Activated T-helper 1 cell treated with Interleukin-2 at 50 U/mL for 16 hours (primary cell): Measurements from ENCODE around the gene SRPK2.
"Not testable (repeated sequence)": the region's sequence is repeated elsewhere in the genome, so short reads cannot be mapped to it uniquely, and the experiment has no call there.

Experiments used
- DNase-seq: peaks from one replicate; pipeline ENCODE4 v3.0.0-alpha.2; 2020; ENCODE audit warnings: low read depth

Gene SRPK2

DNA sequence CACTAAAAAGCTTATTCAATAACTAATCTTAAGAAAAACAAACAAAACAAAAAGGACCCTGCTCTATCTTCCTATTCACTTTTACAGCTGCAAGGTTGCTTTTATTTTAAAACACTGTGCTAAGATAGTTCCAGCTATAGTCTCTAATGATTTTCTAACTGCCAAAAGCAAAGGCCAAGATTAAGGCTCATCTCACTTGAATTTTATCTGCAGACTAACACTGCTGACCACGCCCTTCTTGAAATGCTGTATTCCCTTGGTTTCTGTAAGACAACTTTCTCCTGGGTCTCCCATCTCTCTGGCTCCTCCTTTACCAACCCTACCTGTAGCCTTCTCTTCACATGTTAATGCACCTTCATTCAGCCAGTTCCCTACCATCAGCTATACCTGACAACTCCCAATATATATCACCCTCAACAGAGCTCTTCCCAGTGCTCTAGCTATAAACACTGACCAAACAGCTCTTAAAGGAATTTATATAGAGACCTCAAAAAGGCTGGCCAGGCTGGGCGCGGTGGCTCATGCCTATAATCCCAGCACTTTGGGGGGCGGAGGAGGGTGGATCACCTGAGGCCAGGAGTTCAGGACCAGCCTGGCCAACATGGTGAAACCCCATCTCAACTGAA, 11.7 kb downstream of the SRPK2 start:
- no peak for DNase-seq

DNA sequence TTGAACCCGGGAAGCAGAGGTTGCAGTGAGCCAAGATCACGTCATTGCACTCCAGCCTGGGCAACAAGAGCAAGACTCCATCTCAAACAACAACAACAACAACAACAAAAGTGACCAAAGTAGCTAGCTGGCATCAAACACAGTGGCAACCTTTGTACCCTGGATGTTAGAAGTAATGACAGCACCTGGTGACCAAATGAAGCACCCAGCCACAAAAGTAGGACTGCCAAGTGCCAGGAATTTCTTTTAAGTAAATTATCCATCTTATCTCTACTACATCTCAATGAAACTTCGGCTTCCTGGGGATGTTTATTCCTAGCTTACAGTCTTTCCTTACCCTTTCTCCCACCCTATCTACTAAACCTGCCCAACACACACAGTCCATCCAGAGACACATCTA, 18.8 kb downstream of the SRPK2 start:
- DNase-seq = no peak

DNA sequence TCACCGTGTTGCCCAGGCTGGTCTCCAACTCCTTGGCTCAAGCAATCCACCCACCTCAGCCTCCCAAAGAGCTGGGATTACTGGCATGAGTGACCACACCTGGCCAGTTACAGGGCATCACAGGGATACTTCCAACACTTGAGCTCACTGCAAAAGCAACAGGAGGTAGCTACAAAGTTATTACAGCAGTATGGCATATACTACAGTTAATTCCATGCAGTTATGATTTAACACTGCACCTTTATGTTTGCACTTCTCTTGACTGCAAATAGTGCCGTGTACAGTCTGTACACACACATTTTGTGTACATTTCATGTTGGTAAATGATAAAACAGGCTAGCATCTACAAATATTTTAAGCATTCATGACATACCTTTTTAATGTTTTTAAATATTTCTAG, 21.3 kb downstream of the SRPK2 start:
- no peak for DNase-seq

DNA sequence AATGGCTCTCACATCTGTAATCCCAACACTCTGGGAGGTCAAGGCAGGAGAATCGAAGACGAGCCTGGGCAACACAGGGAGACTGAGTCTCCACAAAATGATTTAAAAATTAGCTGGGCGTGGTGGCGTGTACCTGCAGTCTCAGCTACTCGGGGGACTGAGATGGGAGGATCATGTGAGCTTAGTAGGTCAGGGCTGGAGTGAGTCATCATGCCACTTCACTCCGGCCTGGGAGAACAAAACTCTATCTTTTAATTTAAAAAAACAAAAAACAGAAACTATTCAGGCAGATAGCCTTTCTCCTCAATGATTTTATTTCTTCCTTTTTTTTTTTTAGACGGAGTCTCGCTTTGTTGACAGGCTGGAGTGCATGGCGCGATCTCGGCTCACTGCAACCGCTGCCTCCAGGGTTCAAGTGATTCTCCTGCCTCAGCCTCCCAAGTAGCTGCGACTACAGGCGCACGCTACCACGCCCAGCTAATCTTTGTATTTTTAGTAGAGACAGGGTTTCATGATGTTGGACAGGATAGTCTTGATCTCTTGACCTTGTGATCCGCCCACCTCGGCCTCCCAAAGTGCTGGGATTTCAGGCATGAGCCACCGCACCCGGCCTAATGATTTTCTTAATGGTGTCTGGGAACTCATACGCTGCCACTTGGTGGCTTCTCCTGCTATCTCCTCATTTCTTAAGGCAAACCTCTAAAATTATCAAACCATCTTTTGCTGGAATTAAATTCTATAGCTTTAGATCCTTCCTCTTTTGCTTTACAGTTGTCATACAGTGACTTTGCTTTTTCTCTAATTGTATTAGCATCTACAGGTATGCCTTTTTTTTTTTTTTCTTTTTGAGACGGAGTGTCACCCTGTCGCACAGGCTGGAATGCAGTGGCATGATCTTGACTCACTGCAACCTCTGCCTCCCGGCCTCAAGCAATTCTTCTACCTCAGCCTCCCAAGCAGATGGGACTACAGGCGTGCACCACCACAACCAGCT, 22.9 kb downstream of the SRPK2 start:
- DNase-seq = no peak

DNA sequence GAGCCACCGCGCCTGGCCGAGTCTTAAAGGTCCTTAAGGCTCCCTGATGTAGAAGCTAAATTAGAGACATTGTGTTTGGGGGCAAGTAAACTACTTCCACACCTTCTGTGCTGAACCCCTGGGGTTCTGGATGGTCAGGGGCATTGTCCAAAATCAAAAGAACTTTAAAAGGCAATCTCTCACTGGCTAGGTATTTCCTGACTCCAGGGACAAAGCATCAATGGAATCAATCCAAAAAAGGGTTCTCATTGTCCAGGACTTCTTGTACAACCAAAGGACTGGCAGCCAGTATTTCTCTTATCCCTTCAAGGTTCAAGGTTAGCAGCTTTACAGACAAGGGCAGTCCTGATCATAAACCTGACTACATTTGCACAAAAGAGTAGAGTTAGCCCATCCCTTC, 24.0 kb downstream of the SRPK2 start:
- no peak for DNase-seq

DNA sequence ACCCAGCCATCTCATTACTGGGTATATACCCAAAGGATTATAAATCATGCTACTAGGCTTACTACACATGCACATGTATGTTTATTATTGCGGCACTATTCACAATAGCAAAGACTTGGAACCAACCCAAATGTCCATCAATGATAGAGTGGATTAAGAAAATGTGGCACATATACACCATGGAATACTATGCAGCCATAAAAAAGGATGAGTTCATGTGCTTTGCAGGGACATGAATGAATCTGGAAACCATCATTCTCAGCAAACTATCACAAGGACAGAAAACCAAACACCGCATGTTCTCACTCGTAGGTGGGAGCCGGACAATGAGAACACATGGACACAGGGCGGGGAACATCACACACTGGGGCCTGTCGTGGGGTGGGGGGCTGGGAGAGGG, 25.1 kb downstream of the SRPK2 start:
- not testable (repeated sequence) for DNase-seq

DNA sequence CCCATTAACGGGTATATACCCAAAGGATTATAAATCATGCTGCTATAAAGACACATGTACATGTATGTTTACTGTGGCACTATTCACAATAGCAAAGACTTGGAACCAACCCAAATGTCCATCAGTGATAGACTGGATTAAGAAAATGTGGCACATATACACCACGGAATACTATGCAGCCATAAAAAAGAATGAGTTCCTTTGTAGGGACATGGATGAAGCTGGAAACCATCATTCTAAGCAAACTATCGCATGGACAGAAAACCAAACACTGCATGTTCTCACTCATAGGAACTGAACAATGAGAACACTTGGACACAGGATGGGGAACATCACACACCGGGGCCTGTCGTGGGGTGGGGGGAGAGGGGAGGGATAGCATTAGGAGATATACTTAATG, 26.0 kb downstream of the SRPK2 start:
- DNase-seq = not testable (repeated sequence)

DNA sequence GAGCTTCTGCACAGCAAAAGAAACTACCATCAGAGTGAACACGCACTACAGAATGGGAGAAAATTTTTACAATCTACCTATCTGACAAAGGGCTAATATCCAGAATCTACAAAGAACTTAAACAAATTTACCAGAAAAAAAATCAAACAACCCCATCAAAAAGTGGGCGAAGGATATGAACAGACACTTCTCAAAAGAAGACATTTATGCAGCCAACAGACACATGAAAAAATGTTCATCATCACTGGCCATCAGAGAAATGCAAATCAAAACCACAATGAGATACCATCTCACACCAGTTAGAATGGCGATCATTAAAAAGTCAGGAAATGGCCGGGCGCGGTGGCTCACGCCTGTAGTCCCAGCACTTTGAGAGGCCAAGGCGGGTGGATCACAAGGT, 26.7 kb downstream of the SRPK2 start:
- DNase-seq = not testable (repeated sequence)

DNA sequence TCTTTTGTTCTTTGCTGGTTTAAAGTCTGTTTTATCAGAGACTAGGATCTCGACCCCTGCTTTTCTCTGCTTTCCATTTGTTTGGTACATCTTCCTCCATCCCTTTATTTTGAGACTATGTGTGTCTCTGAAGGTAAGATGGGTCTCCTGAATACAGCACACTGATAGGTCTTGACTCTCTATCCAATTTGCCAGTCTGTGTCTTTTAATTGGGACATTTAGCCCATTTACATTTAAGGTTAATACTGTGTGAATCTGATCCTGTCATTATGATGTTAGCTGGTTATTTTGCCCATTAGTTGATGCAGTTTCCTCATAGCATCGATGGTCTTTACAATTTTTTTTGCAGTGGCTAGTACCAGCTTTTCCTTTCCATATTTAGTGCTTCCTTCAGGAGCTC, 28.6 kb downstream of the SRPK2 start:
- DNase-seq = not testable (repeated sequence)

DNA sequence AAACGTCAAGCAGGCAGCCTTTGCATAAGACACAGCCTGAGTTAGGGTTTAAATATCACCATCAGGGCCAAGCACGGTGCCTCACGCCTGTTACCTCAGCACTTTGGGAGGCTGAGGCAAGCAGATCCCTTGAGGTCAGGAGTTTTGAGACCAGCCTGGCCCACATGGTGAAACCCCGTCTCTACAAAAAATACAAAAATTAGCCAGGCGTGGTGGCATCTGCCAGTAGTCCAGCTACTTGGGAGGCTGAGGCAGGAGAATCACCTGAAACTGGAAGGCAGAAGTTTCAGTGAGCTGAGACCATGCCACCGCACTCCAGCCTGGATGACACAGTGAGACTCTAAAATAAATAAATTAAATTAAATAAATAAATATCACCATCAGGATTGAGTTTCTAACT, 33.0 kb downstream of the SRPK2 start:
- no peak for DNase-seq

DNA sequence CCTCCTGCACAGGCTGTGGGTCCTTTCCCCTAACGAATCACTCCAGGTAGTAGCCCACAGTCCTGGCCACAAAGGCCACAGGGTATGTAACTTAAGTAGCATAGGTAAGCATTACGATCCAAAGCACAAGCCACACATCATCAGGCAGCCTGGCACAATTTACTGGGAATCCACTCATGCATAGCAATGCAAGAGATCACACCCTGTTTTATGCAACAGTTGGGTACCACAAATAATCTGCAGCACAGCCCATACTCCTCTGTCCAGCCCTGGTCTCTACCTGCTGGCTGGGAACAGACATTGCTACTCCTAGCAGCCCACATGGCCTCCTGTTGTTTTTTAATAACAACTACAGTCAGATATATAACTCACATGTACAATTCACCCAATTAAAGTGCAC, 34.3 kb downstream of the SRPK2 start:
- DNase-seq = no peak

DNA sequence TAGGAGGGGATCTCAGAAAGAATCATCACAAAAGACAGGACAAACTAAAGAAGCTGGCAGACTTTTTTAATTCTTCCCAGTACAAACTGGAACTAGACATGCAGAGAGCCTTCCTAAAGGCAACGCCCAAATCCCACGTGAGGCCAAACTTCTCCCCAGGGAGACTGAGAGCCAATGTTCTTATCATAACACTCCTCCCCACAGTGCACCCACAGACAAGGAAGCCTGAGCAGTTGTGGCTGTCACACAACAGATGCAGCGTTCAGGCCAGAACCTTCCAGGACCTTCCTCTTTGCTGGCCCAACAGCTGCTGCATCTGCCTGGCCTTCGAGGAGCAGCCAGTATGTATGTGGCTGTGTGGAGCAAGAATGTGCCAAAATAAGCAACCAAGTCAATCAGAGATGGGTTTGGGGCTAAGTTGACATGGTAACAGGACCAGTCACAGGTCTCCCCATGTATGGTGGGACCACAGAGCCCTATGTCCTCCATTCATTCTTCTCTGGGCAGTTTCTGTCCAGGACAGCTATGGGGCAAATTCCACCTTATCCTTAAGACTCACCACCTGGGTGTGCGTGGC, 34.9 kb downstream of the SRPK2 start:
- DNase-seq = no peak

DNA sequence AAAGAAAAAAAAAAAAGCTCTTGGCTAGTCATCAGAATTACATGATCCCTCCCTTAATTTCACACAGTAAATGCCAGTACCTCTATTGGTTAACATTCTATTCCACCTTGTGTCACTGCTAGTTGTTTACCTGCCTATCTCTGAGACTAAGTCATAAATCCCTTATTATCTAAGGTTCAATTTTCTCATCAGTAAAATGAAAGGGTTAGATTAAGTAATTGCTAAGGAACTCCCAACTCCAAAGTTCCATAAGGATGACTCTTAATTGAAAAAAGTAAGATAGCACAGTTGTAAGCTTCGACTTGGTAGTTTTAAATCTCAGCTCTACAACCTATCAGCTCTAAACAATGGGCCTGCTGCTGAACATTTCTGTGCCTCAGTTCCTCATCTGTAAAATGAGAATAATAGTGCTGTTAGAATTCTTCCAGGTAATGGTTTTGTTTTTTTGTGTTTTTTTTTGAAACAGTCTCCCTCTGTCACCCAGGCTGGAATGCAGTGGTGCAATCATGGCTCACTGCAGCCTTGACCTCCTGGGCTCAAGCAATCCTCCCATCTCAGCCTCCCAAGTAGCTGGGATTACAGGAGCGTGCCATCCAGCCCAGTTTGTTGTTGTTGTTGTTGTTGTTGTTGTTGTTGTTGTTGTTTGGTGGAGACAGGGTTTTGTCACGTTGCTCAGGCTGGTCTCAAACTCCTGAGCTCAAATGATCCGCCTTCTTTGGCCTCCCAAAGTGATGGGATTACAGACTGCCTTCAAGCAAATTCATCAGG, 35.6 kb downstream of the SRPK2 start:
- DNase-seq = no peak

DNA sequence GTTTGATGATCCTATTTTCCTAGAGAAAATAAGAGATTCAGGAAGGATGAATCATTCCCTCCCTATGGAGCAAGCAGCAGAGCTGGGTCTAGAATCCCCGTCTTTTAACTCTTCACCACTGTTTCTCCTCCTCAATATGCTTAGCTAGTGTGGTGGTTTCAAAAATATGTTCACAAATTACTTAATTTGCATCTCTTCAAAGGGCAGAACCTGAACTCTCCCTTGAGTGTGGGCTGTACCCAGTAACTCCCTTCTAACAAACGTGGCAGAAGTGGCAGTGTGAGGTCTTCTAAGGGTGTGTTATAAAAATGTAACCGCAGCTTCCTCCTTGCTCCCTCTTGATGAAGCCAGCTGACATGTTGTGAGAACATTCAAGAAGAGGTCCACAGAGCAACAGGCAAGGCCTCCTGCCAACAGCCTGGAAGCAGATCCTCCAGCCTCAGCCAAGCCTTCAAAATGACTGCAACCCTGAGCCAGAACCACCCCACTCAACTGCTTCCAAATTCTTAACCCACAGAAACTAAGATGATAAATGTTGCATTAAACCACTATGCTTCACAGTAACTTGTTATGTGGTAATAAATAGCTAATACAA, 36.6 kb downstream of the SRPK2 start:
- peak; percentile 31 for DNase-seq

DNA sequence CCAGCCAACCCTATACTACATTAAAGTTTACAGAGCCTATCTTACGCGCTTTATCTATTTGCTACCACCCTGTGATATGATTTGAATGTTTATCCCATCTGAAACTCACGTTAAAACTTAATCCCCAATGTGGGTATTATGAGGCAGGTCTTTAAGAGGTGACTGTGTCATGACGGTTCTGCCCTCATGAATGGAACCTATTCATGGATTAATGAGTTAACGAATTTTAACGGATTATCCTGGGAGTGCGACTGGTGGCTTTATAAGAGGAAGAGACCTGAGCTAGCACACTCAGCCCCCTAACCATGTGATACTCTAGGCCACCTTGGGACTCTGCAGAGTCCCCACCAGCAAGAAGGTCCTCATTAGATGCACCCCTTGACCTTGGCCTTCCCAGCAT, 37.8 kb downstream of the SRPK2 start:
- DNase-seq = no peak

DNA sequence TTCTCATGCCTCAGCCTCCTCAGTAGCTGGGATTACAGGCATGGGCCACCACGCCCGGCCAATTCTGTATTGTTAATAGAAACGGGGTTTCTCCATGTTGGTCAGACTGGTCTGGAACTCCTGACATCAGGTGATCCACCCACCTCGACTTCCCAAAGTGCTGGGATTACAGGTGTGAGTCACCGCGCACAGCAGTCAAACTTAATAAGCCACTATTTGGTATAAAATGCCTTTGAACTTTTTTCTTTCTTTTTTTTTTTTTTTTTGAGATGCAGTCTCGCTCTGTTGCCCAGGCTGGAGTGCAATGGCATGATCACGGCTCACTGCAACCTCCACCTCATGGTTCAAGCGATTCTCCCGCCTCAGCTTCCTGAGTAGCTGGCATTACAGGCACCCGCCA, 40.5 kb downstream of the SRPK2 start:
- not testable (repeated sequence) for DNase-seq

DNA sequence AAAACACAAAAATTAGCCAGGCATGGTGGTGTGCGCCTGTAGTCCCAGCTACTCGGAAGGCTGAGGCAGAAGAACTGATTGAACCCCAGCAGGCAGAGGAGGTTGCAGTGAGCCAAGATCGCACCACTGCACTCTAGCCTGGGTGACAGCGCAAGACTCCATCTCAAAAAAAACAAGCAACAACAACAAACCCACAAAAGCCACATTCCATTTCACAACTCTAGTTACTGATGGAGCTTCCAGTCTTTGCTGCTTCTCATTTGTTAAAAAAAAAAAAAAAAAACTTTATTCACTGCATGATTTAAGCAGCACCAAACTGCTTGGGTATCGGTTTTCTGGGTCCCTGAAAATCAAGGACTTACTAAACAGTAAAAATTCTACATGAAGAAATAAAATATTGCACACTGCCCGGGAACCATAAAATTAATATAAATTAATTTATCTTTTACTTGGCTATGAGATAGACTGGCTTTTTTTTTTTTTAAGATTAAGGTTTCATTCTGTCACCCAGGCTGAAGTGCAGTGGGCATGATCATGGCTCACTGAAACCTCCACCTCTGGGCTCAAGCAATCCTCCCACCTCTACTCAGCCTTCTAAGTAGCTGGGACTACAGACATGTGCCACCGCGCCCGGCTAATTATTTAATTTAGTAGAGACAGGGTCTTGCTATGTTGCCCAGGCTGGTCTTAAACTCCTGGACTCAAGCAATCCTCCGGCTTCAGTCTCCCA, 42.0 kb downstream of the SRPK2 start:
- no peak for DNase-seq

DNA sequence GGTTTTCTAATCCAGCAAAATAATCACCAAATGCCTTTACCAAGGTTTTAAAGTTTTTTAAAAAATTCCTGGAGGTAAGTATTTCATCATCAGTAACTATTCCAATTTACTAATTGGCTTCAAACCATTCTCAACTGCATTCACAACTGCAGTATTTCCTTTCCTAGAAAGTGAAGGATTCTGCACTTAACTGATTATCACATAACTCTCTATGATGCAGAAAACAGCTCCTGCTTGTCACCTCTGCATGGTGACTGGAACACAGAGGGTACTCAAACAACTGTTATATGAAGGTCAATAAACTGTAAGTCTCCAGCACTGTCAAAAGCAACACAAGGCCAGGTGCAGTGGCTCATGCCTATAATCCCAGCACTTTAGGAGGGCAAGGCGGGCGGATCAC, 42.6 kb downstream of the SRPK2 start:
- DNase-seq = no peak

DNA sequence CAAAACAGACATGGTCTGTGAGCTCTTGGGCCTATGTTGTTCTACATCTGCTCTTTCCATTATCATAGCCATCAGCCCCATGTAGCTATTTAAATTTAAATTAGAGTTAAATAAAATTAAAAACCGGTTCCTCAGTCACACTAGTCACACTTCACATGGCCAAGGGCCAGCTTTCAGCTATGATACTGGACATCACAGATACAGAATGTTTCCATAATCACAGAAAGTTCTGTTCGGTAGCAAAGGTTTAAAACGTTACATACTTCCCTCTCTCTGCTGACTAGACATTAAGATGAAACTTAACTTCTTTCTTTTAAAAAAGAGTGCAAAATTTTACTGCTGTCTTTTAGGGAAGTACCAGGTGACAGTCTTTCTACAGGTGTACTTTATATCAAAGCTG, 43.0 kb downstream of the SRPK2 start:
- DNase-seq = no peak

DNA sequence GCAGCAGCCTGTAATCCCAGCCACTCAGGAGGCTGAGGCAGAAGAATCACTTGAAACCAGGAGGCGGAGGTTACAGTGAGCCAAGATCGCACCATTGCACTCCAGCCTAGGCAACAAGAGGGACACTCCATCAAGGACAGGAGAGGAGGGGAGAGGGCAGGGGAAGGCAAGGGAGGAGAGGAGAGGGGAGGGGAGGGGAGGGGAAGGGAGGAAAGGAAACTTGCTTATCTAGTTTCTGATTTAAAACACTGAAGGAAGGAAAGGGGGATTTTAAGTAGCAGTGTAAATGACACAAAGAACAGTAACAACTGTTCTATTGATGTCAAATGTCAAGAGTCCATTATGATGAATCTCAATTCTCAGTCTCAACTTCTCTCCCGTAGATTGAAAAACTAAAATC, 43.7 kb downstream of the SRPK2 start:
- DNase-seq = no peak
